Measurements from ENCODE around the gene MECR. TPM values are rescaled to one million over a fixed set of nuclear protein-coding genes. Genes with fewer than 3 reads are reported as not detected.
A peak's percentile ranks its signal among the peaks of the same experiment; 100 is the strongest.
"Not testable (repeated sequence)": the region's sequence is repeated elsewhere in the genome, so short reads cannot be mapped to it uniquely, and the experiment has no call there.

Gene MECR
- polyA plus RNA-seq, 1 of the 3 experiments (the other 2 are of a cell fraction) = 38.3 TPM

DNA sequence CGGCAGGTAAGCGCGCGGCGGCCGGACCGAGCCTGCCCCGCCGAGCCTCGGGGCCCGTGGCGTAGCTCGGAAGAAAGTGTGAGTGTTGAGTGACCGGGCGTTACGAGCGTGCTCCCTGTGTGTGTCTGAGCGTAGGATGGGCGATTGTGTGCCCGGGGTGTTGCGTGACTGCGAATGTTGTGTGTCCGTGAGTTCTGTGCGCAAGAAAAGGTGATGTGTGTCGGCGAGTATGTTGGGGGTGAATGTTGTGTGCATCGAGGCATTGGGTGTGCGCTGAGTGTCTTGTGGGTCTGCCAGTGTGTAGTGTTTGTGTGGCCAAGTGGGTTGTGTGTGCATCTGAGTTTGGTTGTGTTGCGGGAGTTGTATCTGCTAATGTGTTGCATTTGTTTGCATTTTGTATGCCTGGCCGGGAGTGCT lies 6.0 kb upstream of the MECR start:
- ChIA-PET CTCF (interaction anchor here (0.6 to 3.5 kb wide), 29 partner anchors 11 to 1477 kb away, joined by 3 to 20 read pairs (median 4); no protein-coding TSS in a partner anchor), POLR2A (interaction anchor here (0.6 kb wide), 1 partner anchor 235 kb away, joined by 3 read pairs; no protein-coding TSS in a partner anchor)
- H3K79me2 ChIP-seq (ENCODE audit: insufficient read depth) = no peaks in the 10 kb centered on the region
- peak overlapping the region; percentile 100 for H3K4me2 ChIP-seq
- H3F3A ChIP-seq (replicated peaks; ENCODE audit: insufficient read depth) = no peaks in the 10 kb centered on the region
- DNase-seq = no peak
- H3K27me3 ChIP-seq (ENCODE audit: insufficient read depth) = peaks cover 6% of the 10 kb centered on the region
- peak overlapping the region in 1 of 2 experiments; percentile 13; a peak in 1 of 4 replicates for H3K27ac ChIP-seq (ENCODE audit: low read depth in 2 of 2, low read length in 1 of 2)
- peak overlapping the region; percentile 91 for H2AFZ ChIP-seq (ENCODE audit: low read depth)
- no peaks in the 10 kb centered on the region for H4K20me1 ChIP-seq (ENCODE audit: insufficient read depth)
- H3K9me2 ChIP-seq = no peaks in the 10 kb centered on the region
- peak overlapping the region; percentile 61 for H3K9ac ChIP-seq
- TF ChIP-seq MXI1 (IDR thresholded peaks at IDR 0.05; ENCODE audit: low read depth, low read length) (peak; percentile 24; the same call in 1 of the 2 replicates), FOSL2 (IDR thresholded peaks at IDR 0.05; ENCODE audit: borderline replicate concordance, low read depth) (no peak)
- peaks cover 4 to 36% of the 10 kb centered on the region in 2 experiments; a peak in 2 of 4 replicates for H3K4me1 ChIP-seq (ENCODE audit: control insufficient read depth in 1 of 2, insufficient read depth in 2 of 2, low read depth in 1 of 2, low read length in 1 of 2)
- no peaks in the 10 kb centered on the region for H3K9me3 ChIP-seq
- 0% methylated on average over 18 of the region's 30 CpGs for WGBS (ENCODE audit: low lambda C conversion rate)
- no peaks in the 10 kb centered on the region for H3K36me3 ChIP-seq (replicated peaks in 1 of 2; ENCODE audit: control insufficient read depth in 1 of 2, insufficient read depth in 2 of 2, low read length in 1 of 2)
- peak overlapping the region; percentile 49 to 89 for H3K4me3 ChIP-seq (ENCODE audit: low read depth in 2 of 2, low read length in 1 of 2)

- peaks cover 6 to 37% of the 10 kb centered on the region in 2 experiments; a peak in 2 of 4 replicates for H3K4me1 ChIP-seq (ENCODE audit: control insufficient read depth in 1 of 2, insufficient read depth in 2 of 2, low read depth in 1 of 2, low read length in 1 of 2)
- H3K36me3 ChIP-seq (replicated peaks in 1 of 2; ENCODE audit: control insufficient read depth in 1 of 2, insufficient read depth in 2 of 2, low read length in 1 of 2) = no peaks in the 10 kb centered on the region
- peak within 1 kb of the TSS in 1 of 2 experiments; percentile 29; a peak in 1 of 4 replicates for H3K27ac ChIP-seq (ENCODE audit: low read depth in 2 of 2, low read length in 1 of 2)
- H3K9ac ChIP-seq = peak within 1 kb of the TSS; percentile 61
- H3K79me2 ChIP-seq (ENCODE audit: insufficient read depth) = no peaks in the 10 kb centered on the region
- peaks cover 6% of the 10 kb centered on the region for H3K27me3 ChIP-seq (ENCODE audit: insufficient read depth)
- no peaks in the 10 kb centered on the region for H4K20me1 ChIP-seq (ENCODE audit: insufficient read depth)
- TF ChIP-seq USF1 (IDR thresholded peaks at IDR 0.05; ENCODE audit: borderline replicate concordance, low read depth) (no peak), MAX (IDR thresholded peaks at IDR 0.05; ENCODE audit: low read depth) (no peak), RAD21 (IDR thresholded peaks at IDR 0.05; ENCODE audit: low read length) (peak; percentile 86), MXI1 (IDR thresholded peaks at IDR 0.05; ENCODE audit: low read depth, low read length) (0 out of 2 replicates have a peak, but pooled peaks have one; percentile 3), POLR2AphosphoS5 (IDR thresholded peaks at IDR 0.05; ENCODE audit: low read depth, low read length) (no peak), JUND (IDR thresholded peaks at IDR 0.05) (no peak), CTCF (IDR thresholded peaks at IDR 0.05) (peak; percentile 58), CHD2 (IDR thresholded peaks at IDR 0.05; ENCODE audit: low read length, partially characterized antibody) (peak; percentile 88), MEF2A (IDR thresholded peaks at IDR 0.05; ENCODE audit: borderline replicate concordance, low read depth) (no peak), SMC3 (IDR thresholded peaks at IDR 0.05; ENCODE audit: low read depth, low read length) (peak; percentile 85)
- TF ChIP-seq, protein P1, sequence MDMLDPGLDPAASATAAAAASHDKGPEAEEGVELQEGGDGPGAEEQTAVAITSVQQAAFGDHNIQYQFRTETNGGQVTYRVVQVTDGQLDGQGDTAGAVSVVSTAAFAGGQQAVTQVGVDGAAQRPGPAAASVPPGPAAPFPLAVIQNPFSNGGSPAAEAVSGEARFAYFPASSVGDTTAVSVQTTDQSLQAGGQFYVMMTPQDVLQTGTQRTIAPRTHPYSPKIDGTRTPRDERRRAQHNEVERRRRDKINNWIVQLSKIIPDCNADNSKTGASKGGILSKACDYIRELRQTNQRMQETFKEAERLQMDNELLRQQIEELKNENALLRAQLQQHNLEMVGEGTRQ (IDR thresholded peaks at IDR 0.05; ENCODE audit: borderline replicate concordance, low read depth, low read length) = no peak
- ChIA-PET CTCF (interaction anchor here (0.6 to 3.5 kb wide), 32 partner anchors 9 to 1477 kb away, joined by 3 to 20 read pairs (median 4); no protein-coding TSS in a partner anchor), POLR2A (interaction anchor here (0.6 kb wide), 1 partner anchor 236 kb away, joined by 3 read pairs; no protein-coding TSS in a partner anchor)
- peak within 1 kb of the TSS; percentile 100 for H3K4me2 ChIP-seq
- H2AFZ ChIP-seq (ENCODE audit: low read depth) = peak within 1 kb of the TSS; percentile 91
- H3K9me2 ChIP-seq = no peaks in the 10 kb centered on the region
- peak; percentile 98 for DNase-seq
- no peaks in the 10 kb centered on the region for H3F3A ChIP-seq (replicated peaks; ENCODE audit: insufficient read depth)
- H3K4me3 ChIP-seq (ENCODE audit: low read depth in 2 of 2, low read length in 1 of 2) = peak within 1 kb of the TSS; percentile 49 to 89
- no peaks in the 10 kb centered on the region for H3K9me3 ChIP-seq
- 39% methylated on average over 12 of the region's 82 CpGs for WGBS (ENCODE audit: low lambda C conversion rate)
Observed at GRCh38 chr1:29235955-29236711, 5.4 kb upstream of the MECR start, which contains the start of gene PTPRU. Gene PTPRU (plus strand): TSS chr1:29236522. CDS start chr1:29236645, 123 bp downstream.

DNA sequence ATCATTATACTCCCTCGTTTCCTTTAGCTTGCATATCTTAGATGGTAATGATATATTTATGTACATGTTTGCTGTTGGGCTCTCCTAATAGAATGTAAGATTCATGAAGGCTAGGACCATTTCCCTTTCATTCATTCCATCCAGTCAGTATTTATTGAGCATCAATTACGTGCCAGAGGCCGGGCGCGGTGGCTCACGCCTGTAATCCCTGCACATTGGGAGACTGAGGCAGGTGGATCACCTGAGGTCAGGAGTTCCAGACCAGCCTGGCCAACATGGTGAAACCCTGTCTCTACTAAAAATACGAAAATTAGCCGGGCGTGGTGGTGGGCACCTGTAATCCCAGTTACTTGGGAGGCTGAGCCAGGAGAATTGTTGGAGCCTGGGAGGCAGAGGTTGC lies 4.1 kb upstream of the MECR start:
- CTCF ChIA-PET = interaction anchor here (1.0 to 3.5 kb wide), 6 partner anchors 468 to 1473 kb away, joined by 3 to 20 read pairs (median 4); no protein-coding TSS in a partner anchor
- H3K9me3 ChIP-seq; H3K36me3 ChIP-seq (replicated peaks in 1 of 2; ENCODE audit: control insufficient read depth in 1 of 2, insufficient read depth in 2 of 2, low read length in 1 of 2); H3K27me3 ChIP-seq (ENCODE audit: insufficient read depth); H3K9me2 ChIP-seq; H3K79me2 ChIP-seq (ENCODE audit: insufficient read depth); H3F3A ChIP-seq (replicated peaks; ENCODE audit: insufficient read depth); POLR2A ChIA-PET; H2AFZ ChIP-seq (ENCODE audit: low read depth); H3K27ac ChIP-seq (ENCODE audit: low read depth in 2 of 2, low read length in 1 of 2); H3K4me2 ChIP-seq; H4K20me1 ChIP-seq (ENCODE audit: insufficient read depth); DNase-seq; H3K9ac ChIP-seq; H3K4me3 ChIP-seq (ENCODE audit: low read depth in 2 of 2, low read length in 1 of 2): not testable (repeated sequence)
- WGBS (ENCODE audit: low lambda C conversion rate) = 80% methylated on average over 9 of the region's 9 CpGs
- H3K4me1 ChIP-seq (ENCODE audit: control insufficient read depth in 1 of 2, insufficient read depth in 2 of 2, low read depth in 1 of 2, low read length in 1 of 2) = peaks cover 11 to 31% of the 10 kb centered on the region in 2 experiments
